ENCODE measurements around the gene ASL.

- TF ChIP-seq POLR2A (IDR thresholded peaks at IDR 0.05; ENCODE audit: low read depth, low read length) (no peak), POLR2AphosphoS5 (IDR thresholded peaks at IDR 0.05; ENCODE audit: low read depth, low read length) (no peak)
Observed at GRCh38 chr7:66125052-66125694, 49.6 kb downstream of the ASL start.

All from GM12891 (cell line).